ENCODE data around the gene GSAP.

DNA sequence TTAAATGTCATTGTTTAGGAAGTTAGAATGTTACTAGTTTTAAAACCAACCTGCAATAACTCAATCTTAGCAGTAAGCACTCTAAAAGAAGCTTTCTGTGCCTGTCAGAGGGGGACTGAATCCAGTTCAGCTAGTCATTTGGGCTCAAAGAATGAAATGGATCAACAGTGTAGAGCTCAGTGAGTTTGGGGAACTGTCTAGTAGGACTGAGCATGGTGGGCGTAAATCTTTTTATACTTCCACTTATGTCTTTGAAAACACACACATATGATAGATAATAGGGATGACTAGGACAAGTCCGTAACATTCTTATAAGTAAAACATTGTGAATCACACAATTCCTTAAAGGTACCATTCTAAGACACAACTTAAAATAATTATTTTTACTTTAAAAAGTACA, 11.5 kb downstream of the GSAP start:
- TF ChIP-seq, protein P1, sequence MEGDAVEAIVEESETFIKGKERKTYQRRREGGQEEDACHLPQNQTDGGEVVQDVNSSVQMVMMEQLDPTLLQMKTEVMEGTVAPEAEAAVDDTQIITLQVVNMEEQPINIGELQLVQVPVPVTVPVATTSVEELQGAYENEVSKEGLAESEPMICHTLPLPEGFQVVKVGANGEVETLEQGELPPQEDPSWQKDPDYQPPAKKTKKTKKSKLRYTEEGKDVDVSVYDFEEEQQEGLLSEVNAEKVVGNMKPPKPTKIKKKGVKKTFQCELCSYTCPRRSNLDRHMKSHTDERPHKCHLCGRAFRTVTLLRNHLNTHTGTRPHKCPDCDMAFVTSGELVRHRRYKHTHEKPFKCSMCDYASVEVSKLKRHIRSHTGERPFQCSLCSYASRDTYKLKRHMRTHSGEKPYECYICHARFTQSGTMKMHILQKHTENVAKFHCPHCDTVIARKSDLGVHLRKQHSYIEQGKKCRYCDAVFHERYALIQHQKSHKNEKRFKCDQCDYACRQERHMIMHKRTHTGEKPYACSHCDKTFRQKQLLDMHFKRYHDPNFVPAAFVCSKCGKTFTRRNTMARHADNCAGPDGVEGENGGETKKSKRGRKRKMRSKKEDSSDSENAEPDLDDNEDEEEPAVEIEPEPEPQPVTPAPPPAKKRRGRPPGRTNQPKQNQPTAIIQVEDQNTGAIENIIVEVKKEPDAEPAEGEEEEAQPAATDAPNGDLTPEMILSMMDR (IDR thresholded peaks at IDR 0.05), result no peak
- no peak for TF ChIP-seq POLR2A (IDR thresholded peaks at IDR 0.05)
